Measurements from ENCODE around the gene TMEM131L. TPM values are rescaled to one million over a fixed set of nuclear protein-coding genes. Genes with fewer than 3 reads are reported as not detected.

Gene TMEM131L
- total RNA-seq, 3 donors from 2014 or later (not counting 1 experiment from before 2014, with no cell fraction given) = 67.8 to 105 (median 71.1) TPM

DNA sequence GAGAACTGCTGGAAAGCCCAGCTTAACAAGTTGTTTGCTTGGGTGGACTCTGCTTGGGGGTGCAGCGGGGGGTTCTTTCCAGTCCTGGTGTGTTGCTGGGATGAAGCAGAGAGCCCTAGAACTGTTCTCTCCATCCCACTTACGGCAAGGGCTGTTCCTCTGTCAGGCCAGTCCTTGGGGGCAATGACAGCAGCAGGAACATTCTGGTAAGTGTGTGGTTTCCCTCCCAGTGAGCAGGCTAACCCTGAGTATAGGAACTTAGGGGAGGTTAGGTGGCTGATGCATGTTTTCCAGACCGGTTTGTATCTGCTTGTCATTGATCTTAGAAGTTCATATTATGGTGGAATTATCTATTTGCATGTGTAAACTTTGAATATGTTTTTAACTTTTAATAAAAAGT lies 171.0 kb downstream of the TMEM131L start:
- no peak overlapping the region for H3K4me3 ChIP-seq (ENCODE audit: low read length)
- H3K4me1 Mint-ChIP-seq = no peaks in the 10 kb centered on the region
- no peak for ATAC-seq
- no peaks in the 10 kb centered on the region for H3K27me3 ChIP-seq (ENCODE audit: control insufficient read depth, insufficient read depth, low read length)
- no peaks in the 10 kb centered on the region for H3K9me3 ChIP-seq (ENCODE audit: control insufficient read depth, insufficient read depth, low read length)
- H3K36me3 ChIP-seq (ENCODE audit: control insufficient read depth, insufficient read depth, low read length) = peaks cover 60% of the 10 kb centered on the region
- no peak overlapping the region for H3K27ac Mint-ChIP-seq
- no peak for DNase-seq
- intact Hi-C loops (cut with micrococcal nuclease) = no loop called here
- H3K9me3 Mint-ChIP-seq = no peaks in the 10 kb centered on the region
- no peaks in the 10 kb centered on the region for H3K27me3 Mint-ChIP-seq (ENCODE audit: low read depth in 2 of 2)
- H3K4me1 ChIP-seq (ENCODE audit: control insufficient read depth, insufficient read depth, low read length) = no peaks in the 10 kb centered on the region
- 97% methylated on average over 3 of the region's 3 CpGs for WGBS (ENCODE audit: insufficient coverage)
- H3K4me3 Mint-ChIP-seq = no peak overlapping the region
- TF ChIP-seq, protein P1, sequence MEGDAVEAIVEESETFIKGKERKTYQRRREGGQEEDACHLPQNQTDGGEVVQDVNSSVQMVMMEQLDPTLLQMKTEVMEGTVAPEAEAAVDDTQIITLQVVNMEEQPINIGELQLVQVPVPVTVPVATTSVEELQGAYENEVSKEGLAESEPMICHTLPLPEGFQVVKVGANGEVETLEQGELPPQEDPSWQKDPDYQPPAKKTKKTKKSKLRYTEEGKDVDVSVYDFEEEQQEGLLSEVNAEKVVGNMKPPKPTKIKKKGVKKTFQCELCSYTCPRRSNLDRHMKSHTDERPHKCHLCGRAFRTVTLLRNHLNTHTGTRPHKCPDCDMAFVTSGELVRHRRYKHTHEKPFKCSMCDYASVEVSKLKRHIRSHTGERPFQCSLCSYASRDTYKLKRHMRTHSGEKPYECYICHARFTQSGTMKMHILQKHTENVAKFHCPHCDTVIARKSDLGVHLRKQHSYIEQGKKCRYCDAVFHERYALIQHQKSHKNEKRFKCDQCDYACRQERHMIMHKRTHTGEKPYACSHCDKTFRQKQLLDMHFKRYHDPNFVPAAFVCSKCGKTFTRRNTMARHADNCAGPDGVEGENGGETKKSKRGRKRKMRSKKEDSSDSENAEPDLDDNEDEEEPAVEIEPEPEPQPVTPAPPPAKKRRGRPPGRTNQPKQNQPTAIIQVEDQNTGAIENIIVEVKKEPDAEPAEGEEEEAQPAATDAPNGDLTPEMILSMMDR (IDR thresholded peaks at IDR 0.05) = no peak
- H3K36me3 Mint-ChIP-seq = peaks cover 36% of the 10 kb centered on the region
- H3K27ac ChIP-seq (ENCODE audit: low read length) = no peak overlapping the region

DNA sequence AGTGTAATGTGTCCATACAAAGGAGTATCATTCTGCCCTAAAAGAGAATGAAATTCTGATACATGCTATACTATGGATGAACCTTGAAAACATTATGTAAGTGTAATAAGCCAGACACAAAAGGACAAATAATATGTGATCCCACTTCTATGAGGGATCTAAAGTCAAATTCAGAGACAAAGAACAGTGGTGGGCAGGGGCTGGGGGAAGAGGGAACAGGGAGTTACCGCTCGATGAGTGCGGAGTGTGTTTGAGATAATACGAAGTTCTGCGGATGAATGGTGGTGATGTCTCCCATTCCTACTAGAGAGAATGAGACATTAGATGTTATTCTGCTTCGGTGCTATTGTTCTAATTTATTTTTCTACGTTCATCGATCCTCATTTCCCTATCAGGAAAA lies 171.9 kb downstream of the TMEM131L start:
- no peaks in the 10 kb centered on the region for H3K9me3 Mint-ChIP-seq
- intact Hi-C loops (cut with micrococcal nuclease) = no loop called here
- Histone ChIP-seq H3K36me3 (ENCODE audit: control insufficient read depth, insufficient read depth, low read length) (peaks cover 52% of the 10 kb centered on the region), H3K9me3 (ENCODE audit: control insufficient read depth, insufficient read depth, low read length) (no peaks in the 10 kb centered on the region), H3K4me3 (ENCODE audit: low read length) (no peak overlapping the region), H3K4me1 (ENCODE audit: control insufficient read depth, insufficient read depth, low read length) (peaks cover under 1% of the 10 kb centered on the region), H3K27ac (ENCODE audit: low read length) (no peak overlapping the region), H3K27me3 (ENCODE audit: control insufficient read depth, insufficient read depth, low read length) (no peaks in the 10 kb centered on the region)
- no peaks in the 10 kb centered on the region for H3K27me3 Mint-ChIP-seq (ENCODE audit: low read depth in 2 of 2)
- H3K4me1 Mint-ChIP-seq = no peaks in the 10 kb centered on the region
- ATAC-seq (no peak), DNase-seq (no peak)
- WGBS (ENCODE audit: insufficient coverage) = 100% methylated on average over 5 of the region's 8 CpGs
- no peak overlapping the region for H3K27ac Mint-ChIP-seq
- H3K36me3 Mint-ChIP-seq = peaks cover 28% of the 10 kb centered on the region
- H3K4me3 Mint-ChIP-seq = no peak overlapping the region
- TF ChIP-seq, protein P1 (IDR thresholded peaks at IDR 0.05) = no peak

DNA sequence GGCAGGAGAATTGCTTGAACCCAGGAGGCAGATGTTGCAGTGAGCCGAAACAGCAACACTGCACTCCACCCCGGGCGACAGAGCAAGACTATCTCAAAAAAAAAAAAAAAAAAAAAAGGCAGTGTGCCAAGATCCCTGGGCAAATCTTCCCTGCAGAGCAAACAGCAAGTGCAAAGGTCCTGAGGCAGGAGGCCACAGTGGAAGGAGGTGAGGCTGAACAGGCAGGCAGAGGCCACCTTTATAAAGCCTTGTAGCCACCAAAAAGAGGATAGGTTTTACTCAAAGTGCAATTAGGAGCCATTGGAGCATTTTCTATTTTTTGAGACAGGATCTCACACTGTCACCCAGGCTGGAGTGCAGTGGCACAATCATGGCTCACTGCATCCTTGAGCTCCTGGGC lies 172.8 kb downstream of the TMEM131L start:
- peaks cover 43% of the 10 kb centered on the region for H3K36me3 ChIP-seq (ENCODE audit: control insufficient read depth, insufficient read depth, low read length)
- no peaks in the 10 kb centered on the region for H3K9me3 ChIP-seq (ENCODE audit: control insufficient read depth, insufficient read depth, low read length)
- intact Hi-C loops (cut with micrococcal nuclease) = no loop called here
- Mint-ChIP-seq H3K27ac (no peak overlapping the region), H3K27me3 (ENCODE audit: low read depth in 2 of 2) (no peaks in the 10 kb centered on the region), H3K4me1 (peaks cover 6% of the 10 kb centered on the region in 2 donors), H3K4me3 (no peak overlapping the region), H3K36me3 (peaks cover 25% of the 10 kb centered on the region), H3K9me3 (no peaks in the 10 kb centered on the region)
- DNase-seq (no peak), ATAC-seq (no peak)
- WGBS (ENCODE audit: insufficient coverage) = 97% methylated on average over 3 of the region's 3 CpGs
- H3K4me3 ChIP-seq (ENCODE audit: low read length) = no peak overlapping the region
- no peak overlapping the region for H3K27ac ChIP-seq (ENCODE audit: low read length)
- peaks cover 3% of the 10 kb centered on the region for H3K4me1 ChIP-seq (ENCODE audit: control insufficient read depth, insufficient read depth, low read length)
- H3K27me3 ChIP-seq (ENCODE audit: control insufficient read depth, insufficient read depth, low read length) = no peaks in the 10 kb centered on the region
- TF ChIP-seq, protein P1 (IDR thresholded peaks at IDR 0.05) = no peak
